HG02840 (cell line): ENCODE results near the gene SLX9.

Experiments used
- ATAC-seq: cut with Tn5 transposase; IDR thresholded peaks from one replicate; pipeline ENCODE4 v1.9.1; 2021; ENCODE audit warnings: mild to moderate bottlenecking, moderate library complexity, moderate number of reproducible peaks; ENCODE audit not compliant: unreplicated experiment, low FRiP score

SLX9 gene

GRCh38 chr21:44986471-44987291 is 46.9 kb downstream of the SLX9 start:
- no peak for ATAC-seq

- ATAC-seq, result no peak
Measured at GRCh38 chr21:44987301-44987885, 47.6 kb downstream of the SLX9 start.

GRCh38 chr21:44987886-44988606 is 48.2 kb downstream of the SLX9 start:
- ATAC-seq, result no peak

GRCh38 chr21:44988607-44989536 is 49.0 kb downstream of the SLX9 start:
- ATAC-seq, result no peak

GRCh38 chr21:44989537-44989886 is 49.7 kb downstream of the SLX9 start:
- ATAC-seq, result no peak

GRCh38 chr21:44989943-44990780 is 50.3 kb downstream of the SLX9 start:
- no peak for ATAC-seq

- ATAC-seq, result no peak
Measured at GRCh38 chr21:44990921-44991320, 51.1 kb downstream of the SLX9 start.

GRCh38 chr21:44991538-44992483 is 52.0 kb downstream of the SLX9 start:
- no peak for ATAC-seq

GRCh38 chr21:44992608-44993031 is 52.8 kb downstream of the SLX9 start:
- ATAC-seq, result no peak

- no peak for ATAC-seq
Measured at GRCh38 chr21:44993321-44994046, 53.7 kb downstream of the SLX9 start.

- ATAC-seq, result no peak
Measured at GRCh38 chr21:44994047-44994694, 54.3 kb downstream of the SLX9 start.

GRCh38 chr21:44994695-44995342 is 55.0 kb downstream of the SLX9 start:
- no peak for ATAC-seq

GRCh38 chr21:44995343-44995941 is 55.6 kb downstream of the SLX9 start:
- ATAC-seq, result no peak

- no peak for ATAC-seq
Measured at GRCh38 chr21:44996096-44996495, 56.3 kb downstream of the SLX9 start.

- ATAC-seq, result no peak
Measured at GRCh38 chr21:44996501-44996921, 56.7 kb downstream of the SLX9 start.
